NCI-H1092 (cell line): Measurements from ENCODE around the gene ZNF280D.
"Not testable (repeated sequence)": the region's sequence is repeated elsewhere in the genome, so short reads cannot be mapped to it uniquely, and the experiment has no call there.

Source experiments
- DNase-seq: peaks from one replicate; lab custom pipeline; 2025; lab: John Stamatoyannopoulos, UW

The ZNF280D gene, protein sequence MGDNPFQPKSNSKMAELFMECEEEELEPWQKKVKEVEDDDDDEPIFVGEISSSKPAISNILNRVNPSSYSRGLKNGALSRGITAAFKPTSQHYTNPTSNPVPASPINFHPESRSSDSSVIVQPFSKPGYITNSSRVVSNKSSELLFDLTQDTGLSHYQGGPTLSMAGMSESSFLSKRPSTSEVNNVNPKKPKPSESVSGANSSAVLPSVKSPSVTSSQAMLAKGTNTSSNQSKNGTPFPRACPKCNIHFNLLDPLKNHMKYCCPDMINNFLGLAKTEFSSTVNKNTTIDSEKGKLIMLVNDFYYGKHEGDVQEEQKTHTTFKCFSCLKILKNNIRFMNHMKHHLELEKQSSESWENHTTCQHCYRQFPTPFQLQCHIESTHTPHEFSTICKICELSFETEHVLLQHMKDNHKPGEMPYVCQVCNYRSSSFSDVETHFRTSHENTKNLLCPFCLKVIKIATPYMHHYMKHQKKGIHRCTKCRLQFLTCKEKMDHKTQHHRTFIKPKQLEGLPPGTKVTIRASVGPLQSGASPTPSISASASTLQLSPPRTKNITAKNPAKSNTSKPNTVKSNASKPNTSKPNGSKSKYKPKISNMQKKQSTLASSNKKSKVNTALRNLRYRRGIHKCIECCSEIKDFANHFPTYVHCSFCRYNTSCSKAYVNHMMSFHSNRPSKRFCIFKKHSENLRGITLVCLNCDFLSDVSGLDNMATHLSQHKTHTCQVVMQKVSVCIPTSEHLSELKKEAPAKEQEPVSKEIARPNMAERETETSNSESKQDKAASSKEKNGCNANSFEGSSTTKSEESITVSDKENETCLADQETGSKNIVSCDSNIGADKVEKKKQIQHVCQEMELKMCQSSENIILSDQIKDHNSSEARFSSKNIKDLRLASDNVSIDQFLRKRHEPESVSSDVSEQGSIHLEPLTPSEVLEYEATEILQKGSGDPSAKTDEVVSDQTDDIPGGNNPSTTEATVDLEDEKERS

DNA sequence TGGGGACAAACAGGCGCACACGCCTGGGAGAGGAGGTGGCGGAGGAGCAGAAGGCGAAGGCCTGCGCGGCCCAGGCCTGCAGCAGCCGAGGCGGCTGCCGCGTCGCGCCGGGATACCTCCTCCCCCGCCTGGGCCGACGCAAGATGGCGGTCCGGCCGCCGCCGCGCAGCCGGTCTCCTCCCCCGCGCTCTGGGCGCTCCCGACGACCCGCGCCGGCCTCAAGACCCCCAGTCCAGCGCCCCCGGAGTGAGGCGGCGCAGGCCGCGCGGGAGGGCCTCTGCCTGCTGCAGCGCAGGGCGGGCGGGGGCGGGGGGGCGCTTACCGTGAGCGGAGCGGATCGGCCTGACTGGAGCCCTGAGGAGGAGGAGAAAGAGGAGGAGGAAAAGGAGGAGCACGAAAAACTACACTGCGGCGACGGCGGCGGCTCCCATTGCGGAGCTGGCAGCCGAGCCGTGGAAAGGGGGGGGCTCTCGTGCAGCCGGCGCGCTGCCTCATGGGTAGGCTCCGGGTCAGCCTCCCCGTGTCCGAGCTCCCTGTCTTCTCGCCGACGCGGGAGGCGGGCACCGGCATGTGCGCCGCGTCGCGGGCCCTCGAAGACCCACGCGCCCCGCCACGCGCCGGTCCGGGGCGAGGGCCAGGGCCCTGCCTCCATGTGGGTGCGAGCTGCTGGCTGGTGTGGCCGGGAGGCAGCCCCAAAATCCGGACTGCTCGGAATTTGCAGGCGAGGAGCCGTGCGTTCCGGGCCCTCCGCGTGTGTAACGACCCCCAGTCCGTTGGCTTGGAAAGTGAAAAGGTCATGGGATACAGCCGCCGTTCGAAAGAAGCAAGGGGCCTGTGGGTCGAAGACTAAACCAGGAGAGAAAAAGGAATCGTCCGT is at the start of gene ZNF280D:
Gene ZNF280D, minus strand, starts transcription at position 374 of the 877 bp plus-strand sequence. CDS start 26,400 bp downstream, outside the sequence.
- peak; percentile 63 for DNase-seq

GRCh38 chr15:56782306-56782705 is 49.0 kb upstream of the ZNF280D start:
- no peak for DNase-seq

GRCh38 chr15:56781666-56782065 is 48.4 kb upstream of the ZNF280D start:
- DNase-seq: no peak

GRCh38 chr15:56780102-56780725 is 46.9 kb upstream of the ZNF280D start:
- DNase-seq: not testable (repeated sequence)

- not testable (repeated sequence) for DNase-seq
Measured at GRCh38 chr15:56779449-56779848, 46.1 kb upstream of the ZNF280D start.

GRCh38 chr15:56778761-56779160 is 45.5 kb upstream of the ZNF280D start:
- no peak for DNase-seq

- DNase-seq: no peak
Measured at GRCh38 chr15:56776839-56777238, 43.5 kb upstream of the ZNF280D start.

GRCh38 chr15:56775641-56776040 is 42.3 kb upstream of the ZNF280D start:
- no peak for DNase-seq

GRCh38 chr15:56774356-56774755 is 41.0 kb upstream of the ZNF280D start:
- no peak for DNase-seq

DNA sequence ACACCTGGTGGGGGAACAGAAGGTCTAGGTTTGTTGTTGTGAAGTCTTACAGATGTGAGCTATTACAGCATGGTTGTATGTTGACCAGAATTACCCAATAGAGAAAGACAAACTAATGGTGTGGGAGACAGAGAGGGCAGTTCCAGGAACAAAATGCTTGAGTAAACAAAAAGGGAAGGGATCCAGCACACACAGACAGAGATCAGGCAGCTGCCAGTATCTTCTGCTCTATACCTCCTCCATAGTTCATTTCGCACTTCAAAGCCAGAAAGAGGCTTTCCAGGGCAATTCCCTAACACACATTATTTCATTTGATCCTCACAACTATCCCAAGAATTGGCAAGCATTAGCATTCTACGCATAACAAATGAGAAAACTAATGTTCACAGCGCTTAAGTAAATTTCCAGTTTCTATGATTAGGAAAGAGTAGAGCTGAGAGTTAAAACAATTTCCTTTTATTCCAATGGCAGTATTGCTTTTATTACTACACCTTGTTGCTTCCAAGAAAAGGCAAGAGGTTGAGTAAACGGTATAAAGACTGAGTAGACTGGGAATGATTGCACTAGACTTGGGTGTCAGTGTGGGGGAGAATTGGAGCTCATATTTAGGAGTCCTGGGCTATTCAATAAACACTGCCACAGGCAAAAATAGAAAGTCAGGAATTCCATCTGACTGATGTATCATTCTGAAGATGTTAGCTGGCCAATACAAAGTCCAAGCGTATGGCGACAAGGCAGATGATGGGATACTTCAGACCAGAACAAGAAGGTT is 39.7 kb upstream of the ZNF280D start:
- DNase-seq: no peak

DNA sequence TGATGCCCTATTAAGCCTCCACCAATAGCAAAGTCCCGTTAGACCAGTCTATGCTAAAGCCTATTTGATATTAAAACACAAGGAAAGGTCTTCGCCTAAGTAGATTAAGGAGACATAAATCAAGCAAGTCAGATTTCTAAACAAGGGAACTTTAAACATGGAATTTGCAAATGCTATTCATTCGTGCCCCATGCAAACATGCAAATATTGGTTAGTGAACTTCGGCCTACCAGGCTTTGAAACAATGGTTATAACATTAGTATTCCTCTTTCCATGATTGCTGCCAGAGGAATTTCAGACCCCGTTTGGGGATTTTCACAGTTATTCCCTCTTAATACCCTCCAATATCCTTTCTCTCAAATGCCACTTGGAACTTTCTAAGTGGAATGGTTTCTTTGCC is 36.9 kb upstream of the ZNF280D start:
- no peak for DNase-seq

GRCh38 chr15:56767315-56767714 is 34.0 kb upstream of the ZNF280D start:
- DNase-seq: no peak

DNA sequence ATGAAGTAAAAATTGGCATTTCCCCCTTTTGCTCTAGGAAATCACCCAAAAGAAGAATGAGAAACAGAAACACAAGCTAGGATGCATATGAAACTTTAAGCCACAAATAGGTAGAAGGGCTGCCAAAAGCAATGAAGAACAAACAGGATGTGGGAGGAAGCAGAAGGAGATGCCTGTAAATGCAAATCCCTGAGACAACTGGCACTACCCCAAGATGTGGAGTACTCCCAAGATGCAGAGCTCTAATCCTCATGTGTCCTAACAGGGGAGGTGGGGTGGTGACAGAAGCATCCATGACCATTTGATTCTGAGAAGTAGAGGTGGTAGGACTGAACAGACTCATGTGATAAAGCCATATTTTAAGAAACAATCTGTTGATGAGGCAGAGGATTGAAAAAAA is 31.9 kb upstream of the ZNF280D start:
- no peak for DNase-seq

- no peak for DNase-seq
Measured at GRCh38 chr15:56763141-56763895, 30.0 kb upstream of the ZNF280D start.

DNA sequence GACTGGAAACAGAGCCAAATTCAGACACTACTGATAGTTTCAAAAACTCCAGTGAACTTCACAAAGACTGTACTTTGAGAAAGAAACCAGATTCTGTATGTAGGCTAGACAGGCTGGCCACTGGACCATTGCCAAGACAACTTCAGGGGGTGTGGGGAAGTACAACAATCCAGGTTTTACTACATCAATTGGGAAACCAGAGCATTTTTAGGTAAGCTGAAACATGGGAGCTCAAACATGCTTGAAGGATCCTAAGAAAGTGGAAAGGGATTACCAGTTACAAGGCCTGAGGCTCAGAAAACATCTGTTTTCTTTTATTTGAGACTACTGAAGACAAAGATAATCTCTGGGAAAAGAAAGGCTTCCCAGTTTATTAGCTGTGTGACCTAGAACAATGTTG is 26.9 kb upstream of the ZNF280D start:
- no peak for DNase-seq

DNA sequence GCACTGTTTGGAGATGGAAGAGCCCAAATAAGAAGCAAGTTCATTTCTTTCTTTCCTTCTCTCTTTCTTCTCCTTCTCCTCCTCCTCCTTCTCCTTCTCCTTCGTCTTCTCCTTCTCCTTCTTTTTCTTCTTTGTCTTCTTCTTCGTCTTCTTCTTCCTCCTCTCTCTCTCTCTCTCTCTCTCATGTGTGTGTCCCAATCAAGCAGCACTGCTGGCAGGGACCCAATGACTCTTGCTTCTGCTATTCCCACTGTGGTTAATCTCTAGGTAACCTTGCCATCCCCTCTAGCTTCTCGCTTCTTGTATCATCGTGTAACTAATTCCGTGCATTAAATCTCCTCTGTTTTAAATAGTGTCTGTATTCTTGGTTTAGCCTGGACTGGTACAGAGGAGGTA is 26.1 kb upstream of the ZNF280D start:
- no peak for DNase-seq

DNA sequence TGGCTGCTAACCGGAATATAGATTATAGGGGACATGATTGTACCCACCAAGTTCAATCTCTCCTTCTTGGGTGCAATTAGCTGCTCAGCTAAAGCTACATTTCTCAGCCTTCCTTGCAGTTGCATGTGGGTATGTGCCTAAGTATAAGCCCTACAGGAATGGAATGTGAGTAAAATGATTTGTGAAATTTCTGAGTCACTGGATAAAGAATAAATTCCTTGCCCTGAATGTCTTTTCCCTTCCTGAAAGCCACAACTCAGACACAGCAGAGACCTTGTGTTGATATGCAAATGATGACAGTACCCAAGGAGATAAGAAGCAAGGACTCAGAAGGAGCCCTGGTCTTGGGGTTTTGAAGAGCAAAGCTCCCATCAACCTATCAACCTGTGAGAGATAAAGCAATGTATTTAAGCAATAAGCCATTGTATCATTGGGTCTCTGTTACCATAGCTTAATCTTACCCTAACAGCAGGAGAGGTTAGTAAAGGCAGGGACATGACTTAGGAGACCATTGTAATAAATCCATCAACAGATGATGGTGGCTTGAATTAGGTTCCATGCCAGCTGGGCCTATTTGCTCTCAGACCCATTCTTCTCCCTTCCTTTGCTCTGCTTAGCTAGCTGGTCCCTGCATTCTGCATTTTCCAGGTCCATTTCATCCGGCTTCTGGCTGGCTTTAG is 25.6 kb upstream of the ZNF280D start:
- no peak for DNase-seq

DNA sequence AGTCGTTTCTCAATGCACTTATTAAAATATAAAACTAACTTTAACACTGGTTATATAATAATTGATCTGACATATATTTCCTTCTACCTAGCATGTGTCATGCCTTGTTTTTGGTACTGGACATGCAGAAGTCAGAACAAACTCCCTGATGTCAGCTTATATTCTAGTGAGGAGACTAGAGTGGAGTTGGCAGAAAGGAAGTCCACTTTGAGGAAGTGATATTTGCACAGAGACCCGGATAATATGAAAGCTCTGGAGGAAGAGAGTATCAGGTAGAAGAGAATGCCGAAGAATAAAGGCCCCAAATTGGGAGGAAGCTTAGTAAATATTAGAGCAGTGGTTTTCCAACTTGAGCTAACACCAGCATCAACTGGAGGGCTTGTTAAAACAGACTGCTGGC is 24.6 kb upstream of the ZNF280D start:
- DNase-seq: no peak

GRCh38 chr15:56754772-56755370 is 21.6 kb upstream of the ZNF280D start:
- DNase-seq: no peak
